Neural progenitor cell (in vitro differentiated cells): Measurements from ENCODE around the gene QSOX2. TPM values are rescaled to one million over a fixed set of nuclear protein-coding genes. Genes with fewer than 3 reads are reported as not detected.

Experiments
- DNase-seq: peaks from one replicate; pipeline ENCODE4 v3.0.0-alpha.2; 2016; ENCODE audit warnings: low spot score
- H2AFZ ChIP-seq: fragments of 200-600 bp; sonication (generic); replicated peaks from 2 replicates; pipeline ENCODE4 v1.6.1; 2016; ENCODE audit warnings: antibody characterized with exemption
- H3F3A ChIP-seq: fragments of 200-600 bp; sonication (generic); 2 replicates; pipeline ENCODE4 v1.6.1; 2016; ENCODE audit warnings: antibody characterized with exemption, low read depth
- H3K27ac ChIP-seq: fragments of 200-600 bp; sonication (generic); 2 replicates; pipeline ENCODE4 v1.5.1; 2016; ENCODE audit warnings: mild to moderate bottlenecking
- H3K27me3 ChIP-seq: fragments of 200-600 bp; sonication (generic); 2 replicates; pipeline ENCODE4 v1.6.1; 2016; ENCODE audit warnings: mild to moderate bottlenecking, moderate library complexity
- H3K36me3 ChIP-seq: fragments of 200-600 bp; sonication (generic); 2 replicates; pipeline ENCODE4 v1.5.1; 2016
- H3K4me1 ChIP-seq: fragments of 200-600 bp; sonication (generic); 2 replicates; pipeline ENCODE4 v1.6.1; 2016; ENCODE audit warnings: mixed run types
- H3K4me2 ChIP-seq: fragments of 200-600 bp; sonication (generic); 2 replicates; pipeline ENCODE4 v1.6.1; 2016
- H3K4me3 ChIP-seq: fragments of 200-600 bp; sonication (generic); 2 replicates; pipeline ENCODE4 v1.5.1; 2016
- H3K79me2 ChIP-seq: fragments of 200-600 bp; sonication (generic); 2 replicates; pipeline ENCODE4 v1.6.1; 2016; ENCODE audit warnings: low read depth
- H3K9ac ChIP-seq: fragments of 200-600 bp; sonication (generic); 2 replicates; pipeline ENCODE4 v1.6.1; 2016
- H3K9me3 ChIP-seq: fragments of 200-600 bp; sonication (generic); 2 replicates; pipeline ENCODE4 v1.5.1; 2016; ENCODE audit warnings: low read depth
- H4K20me1 ChIP-seq: fragments of 200-600 bp; sonication (generic); 2 replicates; pipeline ENCODE4 v1.6.1; 2016; ENCODE audit warnings: low read depth
- H3K27ac Mint-ChIP-seq: 3 replicates; pipeline ENCODE4 v1.8.0; 2021; ENCODE audit warnings: mixed read lengths
- H3K27me3 Mint-ChIP-seq: 2 replicates; pipeline ENCODE4 v1.8.0; 2022; ENCODE audit warnings: low read depth, mild to moderate bottlenecking, inconsistent platforms, moderate library complexity, mixed read lengths; ENCODE audit not compliant: insufficient read depth
- H3K36me3 Mint-ChIP-seq: 3 replicates; pipeline ENCODE4 v1.8.0; 2021; ENCODE audit warnings: mixed read lengths
- H3K4me1 Mint-ChIP-seq: 3 replicates; pipeline ENCODE4 v1.8.0; 2021; ENCODE audit warnings: mixed read lengths
- H3K4me3 Mint-ChIP-seq: 3 replicates; pipeline ENCODE4 v1.8.0; 2021; ENCODE audit warnings: mild to moderate bottlenecking, moderate library complexity, mixed read lengths
- H3K9me3 Mint-ChIP-seq: 3 replicates; pipeline ENCODE4 v1.8.0; 2020; ENCODE audit warnings: mixed read lengths
- CTCF ChIP-seq: fragments of 200-600 bp; sonication (generic); IDR thresholded peaks from 2 replicates; pipeline ENCODE4 v1.5.1; 2017; ENCODE audit warnings: antibody characterized with exemption, mild to moderate bottlenecking
- EZH2 ChIP-seq: fragments of 200-600 bp; sonication (generic); IDR thresholded peaks from 2 replicates; pipeline ENCODE4 v1.6.1; 2017; ENCODE audit warnings: antibody characterized with exemption, mild to moderate bottlenecking, moderate library complexity
- EZH2phosphoT487 ChIP-seq: fragments of 200-600 bp; sonication (generic); IDR thresholded peaks from 2 replicates; pipeline ENCODE4 v1.6.1; 2017; ENCODE audit warnings: antibody characterized with exemption
- total RNA-seq: library from RNA; depleted of rRNA; stranded (reverse); fragments of >200 nt; gene quantifications from 2 replicates; pipeline ENCODE4 v1.2.3, GENCODE V29; 2015; ENCODE audit warnings: low replicate concordance

The QSOX2 gene
- total RNA-seq, 1 donor from 2014 or later: 17.1 TPM

GRCh38 chr9:136253246-136254130, 7.9 kb upstream of the QSOX2 start:
- no peaks in the 10 kb centered on the region for H3K9me3 ChIP-seq
- Mint-ChIP-seq H3K4me1 (peaks cover 6% of the 10 kb centered on the region), H3K4me3 (no peak overlapping the region), H3K9me3 (no peaks in the 10 kb centered on the region), H3K36me3 (no peaks in the 10 kb centered on the region), H3K27me3 (peaks cover 7% of the 10 kb centered on the region), H3K27ac (no peak overlapping the region)
- no peak overlapping the region for H3K27ac ChIP-seq
- no peak for DNase-seq
- no peaks in the 10 kb centered on the region for H3K36me3 ChIP-seq
- no peaks in the 10 kb centered on the region for H3K4me1 ChIP-seq
- H3K9ac ChIP-seq: no peak overlapping the region
- H3F3A ChIP-seq: no peaks in the 10 kb centered on the region
- H4K20me1 ChIP-seq: no peaks in the 10 kb centered on the region
- H3K79me2 ChIP-seq: no peaks in the 10 kb centered on the region
- TF ChIP-seq EZH2: no peak
- H3K4me3 ChIP-seq: no peak overlapping the region
- no peaks in the 10 kb centered on the region for H3K27me3 ChIP-seq
- H3K4me2 ChIP-seq: no peak overlapping the region
- H2AFZ ChIP-seq: no peak overlapping the region

- H3K4me3 Mint-ChIP-seq: no peak overlapping the region
- no peak overlapping the region for H3K4me3 ChIP-seq
- TF ChIP-seq EZH2phosphoT487 (no peak), EZH2 (no peak)
- H3K79me2 ChIP-seq: no peaks in the 10 kb centered on the region
- no peak for DNase-seq
- H3F3A ChIP-seq: no peaks in the 10 kb centered on the region
- H3K9me3 ChIP-seq: no peaks in the 10 kb centered on the region
- H3K9me3 Mint-ChIP-seq: no peaks in the 10 kb centered on the region
- H3K27me3 ChIP-seq: no peaks in the 10 kb centered on the region
- H3K36me3 Mint-ChIP-seq: no peaks in the 10 kb centered on the region
- no peak overlapping the region for H3K27ac Mint-ChIP-seq
- H4K20me1 ChIP-seq: no peaks in the 10 kb centered on the region
- no peak overlapping the region for H3K27ac ChIP-seq
- H3K36me3 ChIP-seq: no peaks in the 10 kb centered on the region
- H3K4me2 ChIP-seq: no peak overlapping the region
- H3K4me1 Mint-ChIP-seq: peaks cover 9% of the 10 kb centered on the region
- no peak overlapping the region for H3K9ac ChIP-seq
- peaks cover 7% of the 10 kb centered on the region for H3K27me3 Mint-ChIP-seq
- H3K4me1 ChIP-seq: peaks cover 4% of the 10 kb centered on the region
- H2AFZ ChIP-seq: no peak overlapping the region
Observed at GRCh38 chr9:136252846-136253245, 7.2 kb upstream of the QSOX2 start.

DNA sequence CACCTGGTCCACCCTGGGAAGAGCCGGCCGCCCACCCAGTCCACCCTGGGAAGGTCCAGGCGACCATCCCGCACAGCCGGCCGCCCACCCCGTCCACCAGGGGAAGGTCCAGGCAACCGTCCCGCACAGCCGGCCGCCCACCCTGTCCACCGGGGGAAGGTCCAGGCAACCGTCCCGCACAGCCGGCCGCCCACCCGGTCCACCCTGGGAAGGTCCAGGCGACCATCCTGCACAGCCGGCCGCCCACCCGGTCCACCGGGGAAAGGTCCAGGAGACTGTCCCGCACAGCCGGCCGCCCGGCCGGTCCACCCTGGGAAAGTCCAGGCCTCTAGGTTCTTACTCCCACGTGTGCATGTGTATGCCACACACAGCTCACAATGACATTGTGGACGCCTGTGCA, 6.7 kb upstream of the QSOX2 start:
- H3K79me2 ChIP-seq: no peaks in the 10 kb centered on the region
- peaks cover 14% of the 10 kb centered on the region for H3K4me1 Mint-ChIP-seq
- H3K27ac Mint-ChIP-seq: no peak overlapping the region
- H3K27me3 Mint-ChIP-seq: peaks cover 11% of the 10 kb centered on the region
- H3K9ac ChIP-seq: no peak overlapping the region
- TF ChIP-seq EZH2phosphoT487 (no peak), CTCF (no peak)
- H2AFZ ChIP-seq: no peak overlapping the region
- no peaks in the 10 kb centered on the region for H3K27me3 ChIP-seq
- peaks cover 9% of the 10 kb centered on the region for H3K4me1 ChIP-seq
- no peaks in the 10 kb centered on the region for H3F3A ChIP-seq
- no peaks in the 10 kb centered on the region for H3K36me3 ChIP-seq
- no peak for DNase-seq
- H3K9me3 ChIP-seq: no peaks in the 10 kb centered on the region
- no peak overlapping the region for H3K4me3 Mint-ChIP-seq
- no peaks in the 10 kb centered on the region for H3K9me3 Mint-ChIP-seq
- no peak overlapping the region for H3K4me2 ChIP-seq
- H4K20me1 ChIP-seq: no peaks in the 10 kb centered on the region
- H3K36me3 Mint-ChIP-seq: no peaks in the 10 kb centered on the region
- no peak overlapping the region for H3K27ac ChIP-seq
- no peak overlapping the region for H3K4me3 ChIP-seq

- Mint-ChIP-seq H3K36me3 (no peaks in the 10 kb centered on the region), H3K27me3 (peaks cover 15% of the 10 kb centered on the region), H3K9me3 (no peaks in the 10 kb centered on the region), H3K4me1 (peaks cover 19% of the 10 kb centered on the region), H3K4me3 (peak overlapping the region; percentile 11), H3K27ac (no peak overlapping the region)
- Histone ChIP-seq H3K4me1 (peaks cover 10% of the 10 kb centered on the region), H3K9ac (no peak overlapping the region), H3K36me3 (no peaks in the 10 kb centered on the region), H3K27ac (no peak overlapping the region), H2AFZ (no peak overlapping the region), H3K27me3 (peaks cover 5% of the 10 kb centered on the region), H3K4me2 (no peak overlapping the region), H4K20me1 (no peaks in the 10 kb centered on the region), H3K79me2 (no peaks in the 10 kb centered on the region), H3F3A (no peaks in the 10 kb centered on the region), H3K4me3 (no peak overlapping the region), H3K9me3 (no peaks in the 10 kb centered on the region)
- DNase-seq: no peak
- TF ChIP-seq EZH2: no peak
- no peak for TF ChIP-seq EZH2phosphoT487
- no peak for TF ChIP-seq CTCF
Observed at GRCh38 chr9:136251264-136252115, 5.9 kb upstream of the QSOX2 start.
